HUES6 (cell line): ENCODE results near the gene PAPLN.
"Not testable (repeated sequence)": the region's sequence is repeated elsewhere in the genome, so short reads cannot be mapped to it uniquely, and the experiment has no call there.

ENCODE experiments used
- H3K27ac ChIP-seq: 2 replicates; pipeline ENCODE4 v1.7.0; 2013; ENCODE audit warnings: low read depth, mild to moderate bottlenecking, low read length, inconsistent platforms
- H3K27me3 ChIP-seq: 2 replicates; pipeline ENCODE4 v1.6.1; 2013; ENCODE audit warnings: low read length; ENCODE audit not compliant: control insufficient read depth, insufficient read depth
- H3K36me3 ChIP-seq: 2 replicates; pipeline ENCODE4 v1.6.1; 2013; ENCODE audit warnings: low read length; ENCODE audit not compliant: control insufficient read depth, insufficient read depth
- H3K4me1 ChIP-seq: 2 replicates; pipeline ENCODE4 v1.6.1; 2013; ENCODE audit warnings: low read length; ENCODE audit not compliant: control insufficient read depth, insufficient read depth
- H3K4me3 ChIP-seq: 2 replicates; pipeline ENCODE4 v1.5.1; 2013; ENCODE audit warnings: low read depth, low read length
- H3K9ac ChIP-seq: one replicate; pipeline ENCODE4 v1.6.1; 2013; ENCODE audit warnings: mild to moderate bottlenecking, low read length
- H3K9me3 ChIP-seq: 2 replicates; pipeline ENCODE4 v1.6.1; 2013; ENCODE audit warnings: low read depth, low read length; ENCODE audit not compliant: control insufficient read depth, insufficient read depth

Gene PAPLN, protein sequence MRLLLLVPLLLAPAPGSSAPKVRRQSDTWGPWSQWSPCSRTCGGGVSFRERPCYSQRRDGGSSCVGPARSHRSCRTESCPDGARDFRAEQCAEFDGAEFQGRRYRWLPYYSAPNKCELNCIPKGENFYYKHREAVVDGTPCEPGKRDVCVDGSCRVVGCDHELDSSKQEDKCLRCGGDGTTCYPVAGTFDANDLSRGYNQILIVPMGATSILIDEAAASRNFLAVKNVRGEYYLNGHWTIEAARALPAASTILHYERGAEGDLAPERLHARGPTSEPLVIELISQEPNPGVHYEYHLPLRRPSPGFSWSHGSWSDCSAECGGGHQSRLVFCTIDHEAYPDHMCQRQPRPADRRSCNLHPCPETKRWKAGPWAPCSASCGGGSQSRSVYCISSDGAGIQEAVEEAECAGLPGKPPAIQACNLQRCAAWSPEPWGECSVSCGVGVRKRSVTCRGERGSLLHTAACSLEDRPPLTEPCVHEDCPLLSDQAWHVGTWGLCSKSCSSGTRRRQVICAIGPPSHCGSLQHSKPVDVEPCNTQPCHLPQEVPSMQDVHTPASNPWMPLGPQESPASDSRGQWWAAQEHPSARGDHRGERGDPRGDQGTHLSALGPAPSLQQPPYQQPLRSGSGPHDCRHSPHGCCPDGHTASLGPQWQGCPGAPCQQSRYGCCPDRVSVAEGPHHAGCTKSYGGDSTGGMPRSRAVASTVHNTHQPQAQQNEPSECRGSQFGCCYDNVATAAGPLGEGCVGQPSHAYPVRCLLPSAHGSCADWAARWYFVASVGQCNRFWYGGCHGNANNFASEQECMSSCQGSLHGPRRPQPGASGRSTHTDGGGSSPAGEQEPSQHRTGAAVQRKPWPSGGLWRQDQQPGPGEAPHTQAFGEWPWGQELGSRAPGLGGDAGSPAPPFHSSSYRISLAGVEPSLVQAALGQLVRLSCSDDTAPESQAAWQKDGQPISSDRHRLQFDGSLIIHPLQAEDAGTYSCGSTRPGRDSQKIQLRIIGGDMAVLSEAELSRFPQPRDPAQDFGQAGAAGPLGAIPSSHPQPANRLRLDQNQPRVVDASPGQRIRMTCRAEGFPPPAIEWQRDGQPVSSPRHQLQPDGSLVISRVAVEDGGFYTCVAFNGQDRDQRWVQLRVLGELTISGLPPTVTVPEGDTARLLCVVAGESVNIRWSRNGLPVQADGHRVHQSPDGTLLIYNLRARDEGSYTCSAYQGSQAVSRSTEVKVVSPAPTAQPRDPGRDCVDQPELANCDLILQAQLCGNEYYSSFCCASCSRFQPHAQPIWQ

DNA sequence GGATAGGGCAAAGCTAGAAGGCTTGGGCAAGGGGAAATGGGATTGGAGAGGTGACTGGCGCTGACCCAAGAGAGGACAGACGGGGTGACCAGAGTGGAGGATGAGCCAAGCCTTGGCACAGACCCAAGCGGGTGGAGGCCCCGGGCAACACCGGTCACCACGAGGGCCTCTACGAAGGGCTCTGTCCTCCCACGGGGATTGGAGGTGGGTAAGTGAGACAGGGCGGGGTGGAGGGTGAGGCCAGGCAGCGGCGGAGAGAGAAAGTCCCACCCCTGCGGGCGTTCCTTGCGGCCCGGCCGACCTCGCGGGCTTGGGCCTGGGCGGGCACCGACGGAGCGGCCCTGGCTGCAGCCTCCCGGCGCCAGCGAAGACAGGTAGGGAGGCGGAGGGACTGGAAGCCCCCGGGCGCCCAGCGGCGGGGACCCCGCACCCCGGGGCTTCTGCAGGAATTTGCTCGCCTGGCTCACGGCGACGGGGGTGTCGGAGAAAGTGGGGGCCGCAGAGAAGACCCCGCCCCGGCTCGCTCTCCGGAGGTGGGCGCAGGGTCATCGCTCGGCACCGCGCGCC, at the start of gene PAPLN:
Gene PAPLN (plus strand): TSS at position 288 of the 567 bp plus-strand sequence. CDS start 2,273 bp downstream, outside the sequence.
- Histone ChIP-seq H3K9me3 (no peaks in the 10 kb centered on the region), H3K27ac (no peak within 1 kb of the TSS), H3K9ac (peak within 1 kb of the TSS; percentile 29), H3K4me1 (peaks cover 57% of the 10 kb centered on the region), H3K36me3 (no peaks in the 10 kb centered on the region), H3K27me3 (peaks cover 92% of the 10 kb centered on the region), H3K4me3 (peak within 1 kb of the TSS; percentile 56)

DNA sequence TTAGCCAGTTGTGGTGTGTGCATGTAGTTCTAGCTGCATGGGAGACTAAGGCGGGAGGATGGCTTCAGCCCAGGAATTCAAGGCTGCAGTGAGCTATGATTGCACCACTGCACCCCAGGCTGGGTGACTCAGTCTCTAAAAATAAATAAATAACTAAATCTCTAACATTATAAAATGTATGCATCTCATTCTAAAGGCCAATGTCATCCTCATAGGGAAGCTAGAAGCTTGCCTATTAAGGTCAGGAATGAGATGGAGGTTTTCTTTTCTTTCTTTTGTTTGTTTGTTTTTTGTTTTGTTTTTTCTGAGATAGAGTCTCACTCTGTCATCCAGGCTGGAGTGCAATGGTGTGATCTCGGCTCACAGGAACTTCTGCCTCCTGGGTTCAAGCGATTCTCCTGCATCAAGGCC, 48.8 kb upstream of the PAPLN start:
- no peaks in the 10 kb centered on the region for H3K9me3 ChIP-seq
- H3K27ac ChIP-seq: no peak overlapping the region
- H3K9ac ChIP-seq: no peak overlapping the region
- peaks cover 45% of the 10 kb centered on the region for H3K36me3 ChIP-seq
- H3K4me1 ChIP-seq: no peaks in the 10 kb centered on the region
- H3K27me3 ChIP-seq: no peaks in the 10 kb centered on the region
- no peak overlapping the region for H3K4me3 ChIP-seq

DNA sequence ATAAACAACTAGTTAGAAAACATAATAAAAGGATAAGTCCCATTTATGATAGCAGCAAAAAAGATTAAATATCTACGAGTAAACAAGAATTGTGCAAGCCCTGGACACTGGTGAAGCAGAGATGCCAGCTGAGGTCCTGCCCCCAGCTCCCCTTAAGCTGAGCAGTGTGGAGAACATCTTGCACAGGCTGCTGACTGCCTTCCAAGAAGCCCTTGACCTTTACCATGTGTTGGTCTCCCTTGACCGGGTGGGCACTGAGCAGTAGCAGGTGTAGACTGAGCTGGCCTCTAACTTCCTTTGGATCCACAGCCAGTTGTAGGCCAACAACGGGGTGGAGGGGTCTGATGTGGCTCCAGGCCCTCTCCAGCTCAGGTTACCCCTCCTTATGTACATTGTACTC, 47.7 kb upstream of the PAPLN start:
- Histone ChIP-seq H3K9ac (no peak overlapping the region), H3K27ac (no peak overlapping the region), H3K27me3 (no peaks in the 10 kb centered on the region), H3K4me3 (no peak overlapping the region), H3K9me3 (no peaks in the 10 kb centered on the region), H3K36me3 (peaks cover 51% of the 10 kb centered on the region), H3K4me1 (no peaks in the 10 kb centered on the region)

DNA sequence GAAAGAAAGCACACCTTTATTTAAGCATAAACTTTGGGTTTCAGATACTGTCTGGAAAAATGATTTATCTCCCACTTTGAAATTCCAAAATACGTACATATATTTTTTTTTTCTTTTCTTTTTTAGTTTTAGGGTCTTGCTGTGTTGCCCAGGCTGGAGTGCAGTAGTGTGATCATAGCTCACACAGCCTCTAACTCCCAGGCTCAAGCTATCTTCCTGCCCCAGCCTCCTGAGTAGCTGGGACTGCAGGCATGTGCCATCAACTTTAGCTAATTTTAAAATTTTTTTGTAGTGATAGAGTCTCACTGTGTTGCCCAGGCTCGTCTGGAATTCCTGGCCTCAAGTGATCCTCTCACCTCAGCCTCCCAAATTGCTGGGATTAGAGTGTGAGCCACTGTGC, 45.9 kb upstream of the PAPLN start:
- Histone ChIP-seq H3K27me3 (no peaks in the 10 kb centered on the region), H3K36me3 (peaks cover 57% of the 10 kb centered on the region), H3K4me3 (no peak overlapping the region), H3K9ac (no peak overlapping the region), H3K27ac (no peak overlapping the region), H3K4me1 (no peaks in the 10 kb centered on the region), H3K9me3 (no peaks in the 10 kb centered on the region)

DNA sequence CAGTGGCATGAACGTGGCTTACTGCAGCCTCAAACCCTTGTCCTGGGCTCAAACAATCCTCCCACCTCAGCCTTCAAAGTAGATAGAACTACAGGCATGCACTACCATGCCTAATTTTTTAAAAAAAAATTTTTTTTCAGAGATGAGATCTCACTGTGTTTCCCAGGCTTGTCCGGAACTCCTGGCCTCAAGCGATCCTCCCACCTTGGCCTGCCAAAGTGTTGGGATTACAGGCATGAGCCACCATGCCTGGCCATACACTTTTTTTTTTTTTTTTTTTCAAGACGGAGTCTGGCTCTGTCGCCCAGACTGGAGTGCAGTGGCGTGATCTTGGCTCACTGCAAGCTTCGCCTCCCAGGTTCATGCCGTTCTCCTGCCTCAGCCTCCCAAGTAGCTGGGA, 43.0 kb upstream of the PAPLN start:
- not testable (repeated sequence) for H3K4me3 ChIP-seq, H3K27ac ChIP-seq, H3K9ac ChIP-seq, H3K9me3 ChIP-seq, H3K27me3 ChIP-seq
- Histone ChIP-seq H3K4me1 (peaks cover 13% of the 10 kb centered on the region), H3K36me3 (peaks cover 47% of the 10 kb centered on the region)

DNA sequence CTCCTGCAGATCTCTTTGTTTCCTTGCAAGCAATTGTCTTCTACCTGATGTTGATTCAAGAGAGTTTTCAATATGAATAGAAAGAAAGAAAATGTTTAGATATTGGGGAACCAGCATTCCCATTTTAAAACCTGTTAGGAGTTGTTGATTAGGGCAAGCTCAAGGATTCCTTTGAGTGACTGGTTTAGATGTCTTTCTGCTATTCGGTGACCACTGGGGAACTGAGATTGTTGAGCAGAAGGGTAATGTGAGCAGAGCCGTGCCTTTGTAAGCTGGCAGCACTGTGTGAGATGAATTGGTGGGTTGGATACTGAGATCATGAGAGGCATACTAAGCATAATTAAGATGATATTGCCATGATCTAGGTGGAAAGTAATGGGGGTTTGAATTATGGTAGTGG, 39.1 kb upstream of the PAPLN start:
- Histone ChIP-seq H3K4me1 (peaks cover 13% of the 10 kb centered on the region), H3K9me3 (no peaks in the 10 kb centered on the region), H3K36me3 (peaks cover 37% of the 10 kb centered on the region), H3K27ac (no peak overlapping the region), H3K9ac (no peak overlapping the region), H3K4me3 (0 out of 2 replicates have a peak overlapping the region, but pooled peaks have one; percentile 5), H3K27me3 (no peaks in the 10 kb centered on the region)

DNA sequence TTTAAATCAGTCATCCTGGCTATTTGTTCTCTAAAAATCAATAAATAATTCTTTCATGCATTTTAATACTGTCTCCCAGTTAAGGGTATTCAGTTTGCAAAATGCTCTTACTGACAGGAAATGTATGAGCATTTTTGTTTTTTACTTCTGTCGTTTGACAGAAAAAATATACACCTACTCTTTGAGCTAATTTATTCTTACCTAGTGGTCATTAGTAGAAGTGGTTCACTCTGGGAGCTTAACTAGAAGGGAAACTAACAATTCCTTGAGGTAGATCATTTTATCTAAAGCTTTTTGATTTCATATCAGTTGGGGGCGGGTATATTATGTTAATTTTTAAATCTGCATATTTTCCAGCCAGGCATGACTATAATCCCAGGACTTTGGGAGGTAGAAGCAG, 33.8 kb upstream of the PAPLN start:
- Histone ChIP-seq H3K27me3 (no peaks in the 10 kb centered on the region), H3K36me3 (peaks cover 54% of the 10 kb centered on the region)

DNA sequence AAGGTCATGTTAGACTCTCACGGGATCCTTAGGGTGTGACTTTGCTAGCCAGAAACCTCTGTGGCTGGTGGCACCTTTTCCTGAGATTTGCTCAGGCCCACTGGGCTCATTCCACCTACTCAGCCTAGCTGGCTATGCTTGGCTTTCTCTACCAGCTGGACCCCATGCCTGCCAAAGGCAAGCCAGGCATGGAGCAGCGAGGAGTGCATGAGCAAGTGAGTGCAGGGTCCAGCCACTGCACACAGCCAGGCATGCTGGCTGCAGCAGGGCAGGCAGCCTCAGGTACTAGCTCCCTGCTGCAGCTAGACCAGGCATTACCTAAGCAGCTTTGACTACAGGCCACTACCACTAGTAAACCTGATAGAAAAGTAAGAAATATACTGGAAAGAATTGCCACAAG, 29.7 kb upstream of the PAPLN start:
- Histone ChIP-seq H3K4me1 (no peaks in the 10 kb centered on the region), H3K9me3 (peaks cover 10% of the 10 kb centered on the region; the same call in 1 of the 2 replicates), H3K4me3 (no peak overlapping the region), H3K27ac (no peak overlapping the region), H3K36me3 (peaks cover 59% of the 10 kb centered on the region), H3K9ac (no peak overlapping the region), H3K27me3 (no peaks in the 10 kb centered on the region)

More for the DNA sequence above, 33.8 kb upstream of the PAPLN start:
- no peak overlapping the region for H3K27ac ChIP-seq
- no peak overlapping the region for H3K4me3 ChIP-seq
- no peak overlapping the region for H3K9ac ChIP-seq
- peaks cover 5% of the 10 kb centered on the region for H3K4me1 ChIP-seq
- peaks cover 10% of the 10 kb centered on the region; the same call in 1 of the 2 replicates for H3K9me3 ChIP-seq

DNA sequence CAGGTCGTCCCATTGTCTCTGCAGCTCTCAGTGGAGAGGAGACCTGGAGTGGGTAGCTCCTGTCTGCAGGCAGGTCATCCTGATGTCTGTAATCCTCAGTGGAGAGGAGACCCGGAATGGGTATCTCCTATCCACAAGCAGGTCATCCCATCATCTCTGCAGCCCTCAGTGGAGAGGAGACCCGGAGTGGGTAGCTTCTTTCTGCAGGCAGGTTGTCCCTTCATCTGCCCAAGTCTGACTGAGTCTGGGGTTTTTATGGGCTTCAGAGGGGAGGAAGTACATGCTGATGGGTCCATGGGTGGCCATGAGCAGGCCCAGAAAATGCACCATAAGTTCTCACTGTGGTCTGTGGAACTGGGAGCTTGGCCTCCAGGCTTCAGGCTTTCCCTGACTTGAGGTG, 28.9 kb upstream of the PAPLN start:
- Histone ChIP-seq H3K4me3 (no peak overlapping the region), H3K9me3 (peaks cover 10% of the 10 kb centered on the region; the same call in 1 of the 2 replicates), H3K4me1 (no peaks in the 10 kb centered on the region), H3K36me3 (peaks cover 67% of the 10 kb centered on the region), H3K9ac (no peak overlapping the region), H3K27ac (no peak overlapping the region), H3K27me3 (no peaks in the 10 kb centered on the region)

DNA sequence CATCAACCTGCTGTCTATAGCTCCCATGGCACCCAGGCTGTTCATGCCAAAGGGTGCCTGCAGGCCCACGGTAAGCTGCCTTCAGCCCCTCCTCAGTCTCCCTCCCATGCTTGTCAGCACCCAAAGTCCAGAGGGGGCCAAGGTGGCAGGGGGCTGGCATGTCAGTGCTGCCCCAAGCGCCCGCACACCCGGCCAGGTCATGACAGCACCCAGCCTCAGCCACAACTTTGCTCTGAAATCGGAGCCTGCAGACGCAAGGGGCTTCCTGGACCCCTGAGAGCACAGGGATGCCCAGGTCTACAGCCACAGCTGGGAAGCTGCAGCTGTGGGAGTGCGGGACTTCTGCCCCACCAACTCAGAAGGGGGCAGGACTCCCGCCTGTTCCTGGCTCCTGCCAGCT, 28.5 kb upstream of the PAPLN start:
- H3K36me3 ChIP-seq: peaks cover 71% of the 10 kb centered on the region
- no peaks in the 10 kb centered on the region for H3K4me1 ChIP-seq
- H3K4me3 ChIP-seq: no peak overlapping the region
- no peaks in the 10 kb centered on the region for H3K27me3 ChIP-seq
- H3K27ac ChIP-seq: no peak overlapping the region
- peaks cover 10% of the 10 kb centered on the region; the same call in 1 of the 2 replicates for H3K9me3 ChIP-seq
- no peak overlapping the region for H3K9ac ChIP-seq
